HCT116 (cell line): Measurements from ENCODE around the gene ISM1. TPM values are rescaled to one million over a fixed set of nuclear protein-coding genes. Genes with fewer than 3 reads are reported as not detected.

Source experiments
- ATAC-seq: fragments of 200-7000 bp; cut with Tn5 transposase; 2 replicates; pipeline ENCODE4 v1.9.1; 2020; ENCODE audit warnings: mild to moderate bottlenecking, moderate library complexity
- BruUV-seq: library from RNA; stranded (reverse); fragments of 400-500 nt; replicated peaks from 2 replicates; lab custom pipeline; 2021; lab: Mats Ljungman, UMichigan
- CTCF ChIA-PET: fragments of 300-600 bp; sonication (Branson Sonifier 250); formaldehyde crosslinking; loops from one replicate; lab custom pipeline; 2021; ENCODE audit warnings: antibody characterized with exemption; lab: Charles Lee
- POLR2A ChIA-PET: fragments of 300-600, 350-600 bp; sonication (Branson Sonifier 250); formaldehyde crosslinking; loops from one replicate; lab custom pipeline; 2021; ENCODE audit warnings: antibody characterized with exemption; lab: Charles Lee
- RAD21 ChIA-PET, 2 experiments: fragments of 300-600 bp; sonication (Branson Sonifier 250); formaldehyde crosslinking; loops; one replicate each; lab custom pipeline; 2023; ENCODE audit warnings: low total read pairs in 2 of 2; ENCODE audit not compliant: uncharacterized antibody in 2 of 2, unreplicated experiment in 2 of 2, low non-redundant PET in 1 of 2; lab: Charles Lee
- DNase-seq: peaks from one replicate; pipeline ENCODE4 v3.0.0-alpha.2; 2010; ENCODE audit warnings: low read depth, low spot score
- H2AFZ ChIP-seq: fragments of 200-600 bp; shearing (Covaris generic), sonication (generic); 2 replicates; pipeline ENCODE4 v1.6.1; 2017; ENCODE audit warnings: low read depth, mixed run types, mixed read lengths, antibody characterized with exemption, low read length; ENCODE audit not compliant: poor library complexity, severe bottlenecking
- H3K27ac ChIP-seq: 2 replicates; pipeline ENCODE4 v1.5.1; 2012; ENCODE audit warnings: low read depth, low read length
- H3K27me3 ChIP-seq: fragments of 200-600 bp; sonication (generic); 2 replicates; pipeline ENCODE4 v1.6.1; 2016; ENCODE audit warnings: mixed run types, low read length, mixed read lengths; ENCODE audit not compliant: insufficient read depth
- H3K36me3 ChIP-seq, 2 experiments: fragments of 200-500 bp in 1 of 2; fragments of 200-600 bp in 1 of 2; sonication (Bioruptor generic) in 1 of 2; sonication (generic) in 1 of 2; 2 replicates each; pipeline versions ENCODE4 v1.5.1 to v1.6.1; 2014 to 2016; ENCODE audit warnings: low read length in 2 of 2, inconsistent platforms in 1 of 2, mixed read lengths in 1 of 2, mixed run types in 1 of 2; ENCODE audit not compliant: insufficient read depth in 2 of 2, control insufficient read depth in 1 of 2
- H3K4me1 ChIP-seq, 2 experiments: fragments of 200-600 bp in 1 of 2; sonication (generic) in 1 of 2; 2 replicates each; pipeline versions ENCODE4 v1.5.1 to v1.6.1; 2012 to 2017; ENCODE audit warnings: low read length in 2 of 2, inconsistent platforms in 1 of 2, mild to moderate bottlenecking in 1 of 2, mixed read lengths in 1 of 2, mixed run types in 1 of 2, moderate library complexity in 1 of 2; ENCODE audit not compliant: insufficient read depth in 2 of 2, control insufficient read depth in 1 of 2
- H3K4me2 ChIP-seq: fragments of 200-600 bp; sonication (generic); 2 replicates; pipeline ENCODE4 v1.6.1; 2017; ENCODE audit warnings: mixed run types, low read length, mixed read lengths
- H3K4me3 ChIP-seq, 2 experiments: fragments of 200-600 bp in 1 of 2; sonication (generic) in 1 of 2; replicated peaks in 1 of 2; 2 replicates each; pipeline ENCODE4 v1.5.1; 2011 to 2016; ENCODE audit warnings: low read length in 2 of 2, control low read depth in 1 of 2, low read depth in 1 of 2, mild to moderate bottlenecking in 1 of 2, mixed read lengths in 1 of 2, mixed run types in 1 of 2
- H3K79me2 ChIP-seq: fragments of 200-600 bp; sonication (generic); 2 replicates; pipeline ENCODE4 v1.6.1; 2017; ENCODE audit warnings: mild to moderate bottlenecking, mixed run types, low read length, moderate library complexity, mixed read lengths; ENCODE audit not compliant: insufficient read depth
- H3K9ac ChIP-seq: fragments of 200-600 bp; sonication (generic); 2 replicates; pipeline ENCODE4 v1.6.1; 2016; ENCODE audit warnings: low read length, mixed read lengths
- H3K9me2 ChIP-seq: fragments of 200-600 bp; sonication (generic), shearing (Covaris generic); 2 replicates; pipeline ENCODE4 v1.6.1; 2017; ENCODE audit warnings: mixed run types, mild to moderate bottlenecking, moderate library complexity; ENCODE audit not compliant: insufficient read depth
- H3K9me3 ChIP-seq, 2 experiments: fragments of 200-500 bp in 1 of 2; fragments of 200-600 bp in 1 of 2; sonication (Bioruptor generic) in 1 of 2; sonication (generic) in 1 of 2; 2 replicates each; pipeline ENCODE4 v1.6.1; 2014 to 2017; ENCODE audit warnings: low read length in 2 of 2, mixed read lengths in 2 of 2, inconsistent platforms in 1 of 2, low read depth in 1 of 2, mild to moderate bottlenecking in 1 of 2, mixed run types in 1 of 2, moderate library complexity in 1 of 2; ENCODE audit not compliant: control insufficient read depth in 1 of 2, insufficient read depth in 1 of 2
- H4K20me1 ChIP-seq: fragments of 200-600 bp; sonication (generic), shearing (Covaris generic); 2 replicates; pipeline ENCODE4 v1.6.1; 2017; ENCODE audit warnings: mixed run types, mild to moderate bottlenecking, moderate library complexity; ENCODE audit not compliant: insufficient read depth
- CBX3 ChIP-seq: IDR thresholded peaks from 2 replicates; pipeline ENCODE4 v1.6.1; 2012; ENCODE audit warnings: low read depth
- CEBPB ChIP-seq: IDR thresholded peaks from 2 replicates; pipeline ENCODE4 v1.6.1; 2012; ENCODE audit warnings: low read depth
- EZH2 ChIP-seq: fragments of 200-600 bp; sonication (generic); IDR thresholded peaks from 2 replicates; pipeline ENCODE4 v1.6.1; 2017; ENCODE audit warnings: antibody characterized with exemption, mixed run types
- EZH2phosphoT487 ChIP-seq: fragments of 200-600 bp; IDR thresholded peaks from 2 replicates; pipeline ENCODE4 v1.6.1; 2018; ENCODE audit warnings: antibody characterized with exemption, borderline replicate concordance
- FOSL1 ChIP-seq: IDR thresholded peaks from 2 replicates; pipeline ENCODE4 v1.6.1; 2012; ENCODE audit warnings: low read depth
- MAX ChIP-seq: IDR thresholded peaks from 2 replicates; pipeline ENCODE4 v1.6.1; 2012
- POLR2A ChIP-seq: IDR thresholded peaks from 2 replicates; pipeline ENCODE4 v1.7.0; 2011; ENCODE audit warnings: borderline replicate concordance; ENCODE audit not compliant: insufficient read depth, insufficient read length; ENCODE audit errors: extremely low read depth
- POLR2AphosphoS5 ChIP-seq: IDR thresholded peaks from 2 replicates; pipeline ENCODE4 v1.6.1; 2011; ENCODE audit warnings: mild to moderate bottlenecking, low read depth, low read length, moderate library complexity
- RAD21 ChIP-seq: IDR thresholded peaks from 2 replicates; pipeline ENCODE4 v1.6.1; 2012; ENCODE audit warnings: low read depth, mild to moderate bottlenecking
- SP1 ChIP-seq: IDR thresholded peaks from 2 replicates; pipeline ENCODE4 v1.6.1; 2012; ENCODE audit warnings: low read depth
- SRF ChIP-seq: IDR thresholded peaks from 2 replicates; pipeline ENCODE4 v1.6.1; 2012; ENCODE audit warnings: low read depth
- YY1 ChIP-seq: IDR thresholded peaks from 2 replicates; pipeline ENCODE4 v1.6.1; 2011; ENCODE audit warnings: low read length, low read depth, moderate library complexity, mild to moderate bottlenecking; ENCODE audit not compliant: insufficient replicate concordance; ENCODE audit errors: extremely low read depth
- ZFX ChIP-seq: fragments of 450-650 bp; IDR thresholded peaks from 2 replicates; pipeline ENCODE4 v1.6.1; 2017
- ZNF274 ChIP-seq: fragments of 200-500 bp; sonication (Bioruptor generic); IDR thresholded peaks from 2 replicates; pipeline ENCODE4 v1.6.1; 2014; ENCODE audit warnings: mild to moderate bottlenecking, low read depth, low read length, inconsistent platforms
- intact Hi-C: fragments of 100-400 bp; cut with micrococcal nuclease; formaldehyde crosslinking; loops from 2 replicates; pipeline ENCODE4 v1.10.0; 2022
- total RNA-seq: library from RNA; stranded (reverse); gene quantifications from one replicate; pipeline ENCODE4 v1.2.1, GENCODE V29; 2021; ENCODE audit not compliant: unreplicated experiment
- TF ChIP-seq, protein P1 (sequence below): IDR thresholded peaks from 2 replicates; pipeline ENCODE4 v1.6.1; 2011; ENCODE audit warnings: mild to moderate bottlenecking, low read length, moderate library complexity; ENCODE audit not compliant: insufficient replicate concordance; ENCODE audit errors: extremely low read depth

The ISM1 gene
- total RNA-seq, 1 experiment from 2014 or later, result 0.37 TPM

GRCh38 chr20:13228771-13229170, 7.7 kb downstream of the ISM1 start:
- H2AFZ ChIP-seq, result no peak overlapping the region
- no peak overlapping the region for H3K9ac ChIP-seq
- BruUV-seq, result no TSS peak
- intact Hi-C loops, result no loop called here
- H3K9me2 ChIP-seq, result no peaks in the 10 kb centered on the region
- peaks cover 2 to 8% of the 10 kb centered on the region in 2 experiments; a peak in 1 of 4 replicates for H3K4me1 ChIP-seq
- RAD21 ChIA-PET, result no interaction called here
- no peaks in the 10 kb centered on the region for H3K79me2 ChIP-seq
- no peak overlapping the region for H3K4me3 ChIP-seq
- no peak overlapping the region for H3K4me2 ChIP-seq
- DNase-seq (no peak), ATAC-seq (no peak)
- POLR2A ChIA-PET, result no interaction called here
- H3K27me3 ChIP-seq, result no peaks in the 10 kb centered on the region
- no peaks in the 10 kb centered on the region for H4K20me1 ChIP-seq
- no peaks in the 10 kb centered on the region for H3K36me3 ChIP-seq
- TF ChIP-seq SP1 (no peak), SRF (no peak), FOSL1 (no peak), EZH2phosphoT487 (no peak), POLR2AphosphoS5 (no peak), CEBPB (no peak), EZH2 (no peak), POLR2A (no peak)
- TF ChIP-seq, all 23 proteins: peak for 0
- Histone ChIP-seq H3K27ac (no peak overlapping the region), H3K9me3 (no peaks in the 10 kb centered on the region)
- CTCF ChIA-PET, result no interaction called here

GRCh38 chr20:13229538-13229937, 8.5 kb downstream of the ISM1 start:
- BruUV-seq, result no TSS peak
- RAD21 ChIA-PET, result no interaction called here
- Histone ChIP-seq H3K4me2 (no peak overlapping the region), H3K9ac (no peak overlapping the region), H3K9me2 (no peaks in the 10 kb centered on the region), H4K20me1 (no peaks in the 10 kb centered on the region), H3K4me1 (peaks cover 2 to 8% of the 10 kb centered on the region in 2 experiments; a peak in 1 of 4 replicates), H3K9me3 (no peaks in the 10 kb centered on the region), H3K27ac (no peak overlapping the region), H3K4me3 (no peak overlapping the region), H3K36me3 (no peaks in the 10 kb centered on the region), H3K79me2 (no peaks in the 10 kb centered on the region), H2AFZ (no peak overlapping the region), H3K27me3 (no peaks in the 10 kb centered on the region)
- CTCF ChIA-PET, result no interaction called here
- ATAC-seq (no peak), DNase-seq (no peak)
- intact Hi-C loops, result no loop called here
- POLR2A ChIA-PET, result no interaction called here
- TF ChIP-seq RAD21, result no peak
- TF ChIP-seq ZNF274, result no peak
- TF ChIP-seq EZH2, result no peak
- TF ChIP-seq, protein P1, sequence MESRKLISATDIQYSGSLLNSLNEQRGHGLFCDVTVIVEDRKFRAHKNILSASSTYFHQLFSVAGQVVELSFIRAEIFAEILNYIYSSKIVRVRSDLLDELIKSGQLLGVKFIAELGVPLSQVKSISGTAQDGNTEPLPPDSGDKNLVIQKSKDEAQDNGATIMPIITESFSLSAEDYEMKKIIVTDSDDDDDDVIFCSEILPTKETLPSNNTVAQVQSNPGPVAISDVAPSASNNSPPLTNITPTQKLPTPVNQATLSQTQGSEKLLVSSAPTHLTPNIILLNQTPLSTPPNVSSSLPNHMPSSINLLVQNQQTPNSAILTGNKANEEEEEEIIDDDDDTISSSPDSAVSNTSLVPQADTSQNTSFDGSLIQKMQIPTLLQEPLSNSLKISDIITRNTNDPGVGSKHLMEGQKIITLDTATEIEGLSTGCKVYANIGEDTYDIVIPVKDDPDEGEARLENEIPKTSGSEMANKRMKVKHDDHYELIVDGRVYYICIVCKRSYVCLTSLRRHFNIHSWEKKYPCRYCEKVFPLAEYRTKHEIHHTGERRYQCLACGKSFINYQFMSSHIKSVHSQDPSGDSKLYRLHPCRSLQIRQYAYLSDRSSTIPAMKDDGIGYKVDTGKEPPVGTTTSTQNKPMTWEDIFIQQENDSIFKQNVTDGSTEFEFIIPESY, result no peak
- no peak for TF ChIP-seq CBX3
- no peak for TF ChIP-seq MAX
- no peak for TF ChIP-seq FOSL1
- TF ChIP-seq YY1, result no peak
- TF ChIP-seq ZFX, result no peak
- no peak for TF ChIP-seq SRF
